Activated T-helper 17 cell treated with anti-CD3 and anti-CD28 coated beads, Interleukin-2, amount 50 U/mL, for 72 hours (primary cell): ENCODE measurements around the gene NAB2. TPM values are rescaled to one million over a fixed set of nuclear protein-coding genes. Genes with fewer than 3 reads are reported as not detected.

Experiments
- ATAC-seq: fragments of 150-1000 bp; cut with Tn5 transposase; replicated peaks from 2 replicates; pipeline ENCODE4 v1.10.0; 2021; ENCODE audit warnings: mild to moderate bottlenecking, moderate library complexity
- H3K27ac Mint-ChIP-seq: one replicate; pipeline ENCODE4 v1.8.0; 2022; ENCODE audit warnings: mixed read lengths
- H3K27me3 Mint-ChIP-seq: one replicate; pipeline ENCODE4 v1.8.0; 2022; ENCODE audit warnings: mixed read lengths
- H3K36me3 Mint-ChIP-seq: one replicate; pipeline ENCODE4 v1.8.0; 2022; ENCODE audit warnings: low read depth, mild to moderate bottlenecking, mixed read lengths
- H3K4me1 Mint-ChIP-seq: one replicate; pipeline ENCODE4 v1.8.0; 2022; ENCODE audit warnings: mixed read lengths
- H3K4me3 Mint-ChIP-seq: one replicate; pipeline ENCODE4 v1.8.0; 2022; ENCODE audit warnings: mild to moderate bottlenecking, mixed read lengths
- H3K9me3 Mint-ChIP-seq: one replicate; pipeline ENCODE4 v1.8.0; 2022; ENCODE audit warnings: mixed read lengths
- total RNA-seq, 2 donors: library from RNA; stranded (reverse); gene quantifications; one replicate each; pipeline ENCODE4 v1.2.3, GENCODE V29; 2022

The NAB2 gene
- total RNA-seq, 2 donors from 2014 or later: 20.6 to 61.4 TPM

- no peaks in the 10 kb centered on the region for H3K27me3 Mint-ChIP-seq
- H3K4me1 Mint-ChIP-seq: no peaks in the 10 kb centered on the region
- no peak overlapping the region for H3K27ac Mint-ChIP-seq
- no peaks in the 10 kb centered on the region for H3K9me3 Mint-ChIP-seq
- ATAC-seq: no peak
- no peaks in the 10 kb centered on the region for H3K36me3 Mint-ChIP-seq
- no peak overlapping the region for H3K4me3 Mint-ChIP-seq
Observed at GRCh38 chr12:57135527-57136326, 46.8 kb downstream of the NAB2 start.

GRCh38 chr12:57138526-57139272, 49.8 kb downstream of the NAB2 start:
- H3K4me3 Mint-ChIP-seq: no peak overlapping the region
- no peak overlapping the region for H3K27ac Mint-ChIP-seq
- ATAC-seq: no peak
- H3K4me1 Mint-ChIP-seq: no peaks in the 10 kb centered on the region
- no peaks in the 10 kb centered on the region for H3K9me3 Mint-ChIP-seq
- H3K36me3 Mint-ChIP-seq: no peaks in the 10 kb centered on the region
- no peaks in the 10 kb centered on the region for H3K27me3 Mint-ChIP-seq

GRCh38 chr12:57139796-57140649, 51.1 kb downstream of the NAB2 start:
- H3K27ac Mint-ChIP-seq: no peak overlapping the region

GRCh38 chr12:57141249-57141648, 52.3 kb downstream of the NAB2 start:
- H3K36me3 Mint-ChIP-seq: no peaks in the 10 kb centered on the region
- H3K4me1 Mint-ChIP-seq: no peaks in the 10 kb centered on the region
- no peaks in the 10 kb centered on the region for H3K27me3 Mint-ChIP-seq
- H3K9me3 Mint-ChIP-seq: no peaks in the 10 kb centered on the region
- ATAC-seq: no peak
- no peak overlapping the region for H3K4me3 Mint-ChIP-seq
- H3K27ac Mint-ChIP-seq: no peak overlapping the region

More at GRCh38 chr12:57139796-57140649, 51.1 kb downstream of the NAB2 start:
- no peaks in the 10 kb centered on the region for H3K27me3 Mint-ChIP-seq
- H3K4me1 Mint-ChIP-seq: no peaks in the 10 kb centered on the region
- H3K9me3 Mint-ChIP-seq: no peaks in the 10 kb centered on the region
- no peaks in the 10 kb centered on the region for H3K36me3 Mint-ChIP-seq
- no peak for ATAC-seq
- H3K4me3 Mint-ChIP-seq: no peak overlapping the region

- Mint-ChIP-seq H3K27ac (no peak overlapping the region), H3K9me3 (no peaks in the 10 kb centered on the region), H3K4me1 (no peaks in the 10 kb centered on the region), H3K4me3 (no peak overlapping the region), H3K36me3 (no peaks in the 10 kb centered on the region), H3K27me3 (no peaks in the 10 kb centered on the region)
- no peak for ATAC-seq
Observed at GRCh38 chr12:57142121-57142520, 53.2 kb downstream of the NAB2 start.

GRCh38 chr12:57142727-57143126, 53.8 kb downstream of the NAB2 start:
- H3K36me3 Mint-ChIP-seq: no peaks in the 10 kb centered on the region

GRCh38 chr12:57143454-57143853, 54.5 kb downstream of the NAB2 start:
- ATAC-seq: no peak
- Mint-ChIP-seq H3K9me3 (no peaks in the 10 kb centered on the region), H3K4me3 (no peak overlapping the region), H3K27me3 (no peaks in the 10 kb centered on the region), H3K4me1 (no peaks in the 10 kb centered on the region), H3K27ac (no peak overlapping the region), H3K36me3 (no peaks in the 10 kb centered on the region)

More at GRCh38 chr12:57142727-57143126, 53.8 kb downstream of the NAB2 start:
- no peak overlapping the region for H3K27ac Mint-ChIP-seq
- no peak for ATAC-seq
- H3K4me3 Mint-ChIP-seq: no peak overlapping the region
- no peaks in the 10 kb centered on the region for H3K4me1 Mint-ChIP-seq
- no peaks in the 10 kb centered on the region for H3K9me3 Mint-ChIP-seq
- H3K27me3 Mint-ChIP-seq: no peaks in the 10 kb centered on the region

Other genes with a start within 250 kb of the NAB2 start
- not detected for gene SDR9C7, start 154.7 kb upstream of the NAB2 start, total RNA-seq
- gene RDH16, start 131.5 kb upstream of the NAB2 start, total RNA-seq: under 1 TPM; 0.11 to 0.69 TPM
- 1 to 10 TPM; 4.2 to 4.7 TPM for gene ZBTB39, start 82.6 kb upstream of the NAB2 start, total RNA-seq
- gene TAC3, start 72.6 kb upstream of the NAB2 start, total RNA-seq: 1 to 10 TPM in 1 of 2 donors, not detected in 1; 1.5 TPM
- 1 to 10 TPM; 2.1 to 5.1 TPM for gene MYO1A, start 39.0 kb upstream of the NAB2 start, total RNA-seq
- 100 to 1,000 TPM in 1 of 2 donors, 10 to 100 TPM in 1; 62.3 to 117 TPM for gene NEMP1, start 10.3 kb upstream of the NAB2 start, total RNA-seq
- gene STAT6, start 22.2 kb downstream of the NAB2 start, total RNA-seq: 100 to 1,000 TPM; 177 to 332 TPM
- 10 to 100 TPM in 1 of 2 donors, 1 to 10 TPM in 1; 2.4 to 20.2 TPM for gene LRP1, start 39.4 kb downstream of the NAB2 start, total RNA-seq
- gene LRP1-AS, start 58.5 kb downstream of the NAB2 start, total RNA-seq: not detected
- 1 to 10 TPM in 1 of 2 donors, under 1 TPM in 1; 0.34 to 1.4 TPM for gene NXPH4, start 127.7 kb downstream of the NAB2 start, total RNA-seq
- 100 to 1,000 TPM; 232 to 320 TPM for gene SHMT2, start 140.6 kb downstream of the NAB2 start, total RNA-seq
- 1 to 10 TPM; 3.2 to 4.5 TPM for gene STAC3, start 162.1 kb downstream of the NAB2 start, total RNA-seq